HFFc6 (cell line): ENCODE results near the gene SLC25A3. TPM values are rescaled to one million over a fixed set of nuclear protein-coding genes. Genes with fewer than 3 reads are reported as not detected.

ENCODE experiments used
- DNase-seq: peaks from one replicate; pipeline ENCODE4 v3.0.0-alpha.2; 2018
- H3K27ac Mint-ChIP-seq: 2 replicates; pipeline ENCODE4 v1.8.0; 2020; ENCODE audit warnings: mild to moderate bottlenecking, mixed read lengths
- H3K27me3 Mint-ChIP-seq: 2 replicates; pipeline ENCODE4 v1.8.0; 2021; ENCODE audit warnings: mild to moderate bottlenecking, moderate library complexity, mixed read lengths; ENCODE audit not compliant: insufficient read depth
- H3K36me3 Mint-ChIP-seq: 2 replicates; pipeline ENCODE4 v1.8.0; 2021; ENCODE audit warnings: low read depth, mixed read lengths
- H3K4me1 Mint-ChIP-seq: 2 replicates; pipeline ENCODE4 v1.8.0; 2020; ENCODE audit warnings: low read depth, mixed read lengths
- H3K4me3 Mint-ChIP-seq: 2 replicates; pipeline ENCODE4 v1.8.0; 2020; ENCODE audit warnings: mild to moderate bottlenecking, moderate library complexity, mixed read lengths
- H3K9me3 Mint-ChIP-seq: 2 replicates; pipeline ENCODE4 v1.8.0; 2020; ENCODE audit warnings: mild to moderate bottlenecking, mixed read lengths
- total RNA-seq, 6 experiments: library from RNA; stranded (reverse); fragmentation: NEBNext Ultra II Directional; extraction: Animal tissue kit (Norgen Biotek cat#: 25700); gene quantifications; 2 replicates in 1 of 6; 3 replicates in 5 of 6; pipeline ENCODE4 v1.2.3, GENCODE V29; 2021
- TF ChIP-seq, protein P1 (sequence below): fragments of 200-600 bp; sonication (generic); IDR thresholded peaks from 2 replicates; pipeline ENCODE4 v1.5.0; 2021; ENCODE audit warnings: antibody characterized with exemption, mild to moderate bottlenecking

The SLC25A3 gene
- total RNA-seq, 6 experiments from 2014 or later = 613 to 701 (median 674) TPM

GRCh38 chr12:98612696-98613334 is 19.3 kb downstream of the SLC25A3 start:
- Mint-ChIP-seq H3K27me3 (no peaks in the 10 kb centered on the region), H3K27ac (no peak overlapping the region; the same call in 1 of the 2 replicates)

DNA sequence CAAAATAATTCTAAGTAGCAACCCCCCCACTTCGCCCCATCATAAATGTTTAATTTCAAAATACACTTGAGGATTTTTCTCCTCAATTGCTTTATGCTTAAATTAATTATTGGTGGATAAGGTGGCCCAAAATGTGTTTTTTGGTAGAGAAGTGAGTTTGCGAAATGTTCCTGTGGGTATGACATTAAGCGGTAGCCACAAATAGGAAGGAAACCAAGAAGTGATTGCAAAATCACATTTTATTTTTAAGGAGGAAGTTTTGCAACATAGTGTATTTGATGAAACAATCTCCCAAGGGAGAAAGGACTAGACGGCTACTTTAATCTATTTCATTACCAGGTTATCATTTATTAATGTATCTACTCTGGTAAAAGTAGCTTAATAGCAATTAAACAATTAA is 25.5 kb downstream of the SLC25A3 start:
- TF ChIP-seq, protein P1, sequence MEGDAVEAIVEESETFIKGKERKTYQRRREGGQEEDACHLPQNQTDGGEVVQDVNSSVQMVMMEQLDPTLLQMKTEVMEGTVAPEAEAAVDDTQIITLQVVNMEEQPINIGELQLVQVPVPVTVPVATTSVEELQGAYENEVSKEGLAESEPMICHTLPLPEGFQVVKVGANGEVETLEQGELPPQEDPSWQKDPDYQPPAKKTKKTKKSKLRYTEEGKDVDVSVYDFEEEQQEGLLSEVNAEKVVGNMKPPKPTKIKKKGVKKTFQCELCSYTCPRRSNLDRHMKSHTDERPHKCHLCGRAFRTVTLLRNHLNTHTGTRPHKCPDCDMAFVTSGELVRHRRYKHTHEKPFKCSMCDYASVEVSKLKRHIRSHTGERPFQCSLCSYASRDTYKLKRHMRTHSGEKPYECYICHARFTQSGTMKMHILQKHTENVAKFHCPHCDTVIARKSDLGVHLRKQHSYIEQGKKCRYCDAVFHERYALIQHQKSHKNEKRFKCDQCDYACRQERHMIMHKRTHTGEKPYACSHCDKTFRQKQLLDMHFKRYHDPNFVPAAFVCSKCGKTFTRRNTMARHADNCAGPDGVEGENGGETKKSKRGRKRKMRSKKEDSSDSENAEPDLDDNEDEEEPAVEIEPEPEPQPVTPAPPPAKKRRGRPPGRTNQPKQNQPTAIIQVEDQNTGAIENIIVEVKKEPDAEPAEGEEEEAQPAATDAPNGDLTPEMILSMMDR = no peak
- Mint-ChIP-seq H3K36me3 (peaks cover 20% of the 10 kb centered on the region), H3K27me3 (0 out of 2 replicates have a peak, but pooled peaks cover 3% of the 10 kb centered on the region), H3K4me1 (peaks cover 7% of the 10 kb centered on the region; the same call in 1 of the 2 replicates), H3K9me3 (no peaks in the 10 kb centered on the region), H3K27ac (no peak overlapping the region), H3K4me3 (no peak overlapping the region)
- DNase-seq = no peak

More at GRCh38 chr12:98612696-98613334, 19.3 kb downstream of the SLC25A3 start:
- H3K4me1 Mint-ChIP-seq = peaks cover 7% of the 10 kb centered on the region; the same call in 1 of the 2 replicates
- H3K36me3 Mint-ChIP-seq = peaks cover 20% of the 10 kb centered on the region
- H3K9me3 Mint-ChIP-seq = no peaks in the 10 kb centered on the region
- no peak overlapping the region for H3K4me3 Mint-ChIP-seq
- TF ChIP-seq, protein P1 = no peak
- DNase-seq = no peak

DNA sequence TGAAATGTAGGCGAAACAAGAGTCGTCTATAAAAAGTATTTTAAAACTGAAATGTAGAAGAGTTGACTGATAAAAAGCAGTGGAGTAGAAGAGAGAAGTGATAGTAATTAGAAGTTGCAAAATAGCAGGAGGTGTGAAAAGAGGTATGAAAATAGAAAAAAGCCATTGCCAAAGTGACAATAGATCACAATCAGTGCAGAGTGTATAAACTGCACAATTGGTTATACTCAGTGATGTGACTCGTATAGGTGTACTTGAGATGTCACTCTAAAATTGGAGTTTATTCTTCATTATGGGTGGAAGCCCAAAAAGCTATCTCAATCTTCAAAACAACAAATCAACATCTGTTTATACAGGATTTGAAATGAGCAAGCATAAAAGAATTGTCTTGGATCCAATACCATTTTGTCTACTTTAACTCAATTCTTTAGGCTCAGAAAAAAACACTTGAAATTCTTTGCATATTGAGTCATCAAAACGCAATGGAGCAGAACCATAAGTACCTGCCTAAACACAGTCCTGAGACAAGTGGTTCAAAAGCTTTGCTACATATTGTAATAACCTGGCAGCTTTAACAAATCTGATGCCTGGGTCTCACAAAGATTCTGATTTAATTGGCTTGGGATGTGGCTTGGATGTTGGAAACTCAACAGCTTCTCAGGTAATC is 42.3 kb downstream of the SLC25A3 start:
- Mint-ChIP-seq H3K9me3 (no peaks in the 10 kb centered on the region), H3K27ac (peak overlapping the region; percentile 64), H3K27me3 (peaks cover 1% of the 10 kb centered on the region; the same call in 1 of the 2 replicates), H3K36me3 (peaks cover 6% of the 10 kb centered on the region; the same call in 1 of the 2 replicates), H3K4me3 (peak overlapping the region; percentile 52; the same call in 1 of the 2 replicates), H3K4me1 (peaks cover 48% of the 10 kb centered on the region)
- TF ChIP-seq, protein P1 = no peak
- DNase-seq = peak; percentile 68

DNA sequence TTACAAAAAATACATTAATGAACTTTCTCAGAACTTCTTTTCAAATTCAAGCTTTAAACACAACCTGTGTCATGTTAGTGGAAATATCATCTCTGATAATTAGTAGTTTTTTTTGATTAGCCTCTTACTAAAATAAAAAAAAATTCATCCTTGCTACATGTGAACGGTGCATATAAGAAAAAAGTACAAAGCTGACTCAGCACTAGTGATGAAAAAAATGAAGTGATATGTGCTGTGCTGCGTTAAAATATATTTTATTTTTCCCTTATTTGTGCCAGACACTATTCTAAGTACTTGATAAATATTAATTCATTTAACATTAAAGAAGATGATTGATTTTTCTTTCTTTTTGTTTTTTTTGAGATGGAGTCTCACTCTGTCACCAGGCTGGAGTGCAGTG is 43.6 kb downstream of the SLC25A3 start:
- Mint-ChIP-seq H3K27ac (peak overlapping the region; percentile 64), H3K4me3 (no peak overlapping the region), H3K27me3 (no peaks in the 10 kb centered on the region), H3K4me1 (peaks cover 59% of the 10 kb centered on the region), H3K9me3 (no peaks in the 10 kb centered on the region), H3K36me3 (peaks cover 6% of the 10 kb centered on the region; the same call in 1 of the 2 replicates)
- TF ChIP-seq, protein P1 = no peak
- no peak for DNase-seq

DNA sequence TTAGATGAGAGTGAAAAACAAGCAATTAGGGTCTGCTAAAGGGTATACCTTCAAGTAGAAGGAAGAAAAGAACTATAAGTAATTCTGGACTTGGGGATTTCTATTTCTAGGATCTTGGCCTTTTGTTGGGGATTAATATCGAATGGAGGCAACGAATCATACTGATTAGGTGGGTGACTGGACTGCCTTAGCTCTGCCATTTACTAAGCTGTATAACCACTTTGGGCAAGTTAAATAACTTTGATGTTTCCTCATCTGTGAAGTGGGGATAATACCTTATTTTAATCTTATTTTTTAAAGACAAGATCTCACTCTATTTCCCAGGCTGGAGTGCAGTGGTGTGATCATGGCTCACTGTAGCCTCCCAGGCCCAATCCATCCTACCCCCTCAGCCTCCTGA is 44.5 kb downstream of the SLC25A3 start:
- Mint-ChIP-seq H3K27me3 (no peaks in the 10 kb centered on the region), H3K4me1 (peaks cover 64% of the 10 kb centered on the region), H3K27ac (peak overlapping the region; percentile 42; the same call in 1 of the 2 replicates), H3K36me3 (peaks cover 6% of the 10 kb centered on the region; the same call in 1 of the 2 replicates), H3K9me3 (no peaks in the 10 kb centered on the region), H3K4me3 (no peak overlapping the region)
- DNase-seq = no peak
- TF ChIP-seq, protein P1 = no peak
